Stimulated activated CD8-positive, alpha-beta memory T cell treated with anti-CD3 and anti-CD28 coated beads, Interleukin-4, amount 100 ng/mL, for 24 hours (primary cell): ENCODE results near the gene ADGRF1.
"Not testable (repeated sequence)": the region's sequence is repeated elsewhere in the genome, so short reads cannot be mapped to it uniquely, and the experiment has no call there.

Experiments
- DNase-seq: peaks from one replicate; pipeline ENCODE4 v3.0.0-alpha.2; 2020; ENCODE audit warnings: low read depth

ADGRF1 gene

DNA sequence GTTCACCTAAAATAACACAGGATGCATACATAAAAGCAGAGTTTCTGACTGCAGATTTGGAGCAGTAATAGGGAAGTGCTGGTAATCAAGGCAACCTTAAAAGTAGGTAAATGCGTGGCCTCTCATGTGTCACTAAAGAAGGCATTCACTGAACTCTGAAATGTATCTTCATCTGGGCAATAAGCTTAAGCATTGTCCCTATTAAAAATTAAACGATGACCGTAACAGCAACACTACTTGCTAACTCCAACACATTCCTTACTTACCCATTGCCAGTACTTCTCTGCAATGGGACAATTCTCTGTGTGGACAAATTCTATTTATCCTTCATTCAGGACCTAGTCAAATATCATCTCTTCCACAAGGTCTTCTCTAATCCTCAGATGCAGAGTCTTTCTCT is 19.9 kb downstream of the ADGRF1 start:
- no peak for DNase-seq

DNA sequence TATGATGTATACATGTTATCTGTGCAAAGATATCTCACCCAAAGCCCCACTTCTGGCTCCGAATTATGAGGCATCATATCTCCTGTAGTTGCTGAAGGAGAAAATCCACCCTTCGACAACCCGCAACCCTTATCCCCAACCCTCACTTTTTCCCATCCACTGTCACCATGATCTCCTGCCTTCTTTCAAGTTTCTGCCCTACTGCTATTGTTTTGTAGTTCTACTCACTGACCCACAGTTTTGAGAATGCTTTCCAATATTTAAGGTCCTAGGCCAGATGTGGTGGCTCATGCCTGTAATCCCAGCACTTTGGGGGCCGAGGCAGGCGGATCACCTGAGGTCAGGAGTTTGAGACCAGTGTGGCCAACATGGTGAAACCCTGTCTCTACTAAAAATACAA is 22.2 kb downstream of the ADGRF1 start:
- no peak for DNase-seq

- DNase-seq, result no peak
Measured at GRCh38 chr6:47016909-47017308, 25.2 kb downstream of the ADGRF1 start.

DNA sequence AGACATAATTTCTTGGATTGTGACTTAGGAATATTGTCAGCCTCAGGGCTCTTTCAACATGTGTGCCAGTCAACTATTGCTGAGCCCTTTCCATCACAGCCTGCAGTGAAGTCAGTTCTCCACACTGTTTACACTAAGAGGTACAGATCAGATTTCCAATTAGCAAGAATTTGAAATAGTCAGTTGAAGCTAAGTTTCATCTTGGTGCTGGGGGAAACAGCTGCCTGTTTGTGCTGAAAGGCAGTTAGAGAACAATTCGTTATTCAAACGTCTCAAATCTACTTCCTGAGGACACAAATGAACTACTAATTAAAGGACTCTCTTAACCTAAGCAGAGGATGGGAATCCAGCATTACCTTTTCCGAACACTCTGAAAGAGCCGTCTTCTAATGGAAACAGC is 25.9 kb downstream of the ADGRF1 start:
- DNase-seq, result no peak

GRCh38 chr6:47014401-47014800 is 27.7 kb downstream of the ADGRF1 start:
- DNase-seq, result no peak

DNA sequence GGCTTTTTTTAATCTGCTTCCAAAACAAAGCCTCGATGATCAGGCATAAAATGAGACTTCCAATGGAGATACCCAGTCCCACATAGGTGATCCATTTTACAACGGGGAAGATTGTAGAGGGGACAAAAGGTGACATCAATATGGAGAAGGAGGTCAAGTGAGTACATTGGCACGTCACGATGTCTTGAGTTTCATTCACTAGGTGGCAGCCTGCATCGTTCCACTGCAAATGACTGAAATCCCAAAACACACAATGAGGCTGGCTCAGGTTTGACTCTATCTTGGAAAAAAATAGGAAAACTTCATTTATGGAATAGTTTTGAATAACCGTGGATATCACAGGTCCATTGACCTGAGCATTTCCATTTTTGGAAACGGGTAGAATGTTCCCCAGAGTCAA is 32.5 kb downstream of the ADGRF1 start:
- no peak for DNase-seq

DNA sequence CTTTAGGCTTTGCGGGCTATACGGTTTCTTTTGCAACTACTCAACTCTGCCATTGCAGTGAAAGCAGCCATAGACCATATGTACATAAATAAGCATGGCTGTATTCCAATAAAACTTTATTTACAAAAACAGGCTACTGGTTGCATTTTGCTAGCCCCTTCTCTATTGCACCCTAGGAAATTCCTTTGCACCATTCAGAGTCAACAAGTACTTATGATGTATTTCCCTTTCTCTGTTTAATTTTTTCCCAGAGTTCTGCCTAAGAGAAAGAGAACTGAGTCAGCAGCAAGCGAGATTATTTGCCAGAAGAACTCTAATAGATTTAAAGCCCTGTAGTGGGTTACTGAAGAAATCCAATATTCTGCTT is 33.8 kb downstream of the ADGRF1 start:
- no peak for DNase-seq

DNA sequence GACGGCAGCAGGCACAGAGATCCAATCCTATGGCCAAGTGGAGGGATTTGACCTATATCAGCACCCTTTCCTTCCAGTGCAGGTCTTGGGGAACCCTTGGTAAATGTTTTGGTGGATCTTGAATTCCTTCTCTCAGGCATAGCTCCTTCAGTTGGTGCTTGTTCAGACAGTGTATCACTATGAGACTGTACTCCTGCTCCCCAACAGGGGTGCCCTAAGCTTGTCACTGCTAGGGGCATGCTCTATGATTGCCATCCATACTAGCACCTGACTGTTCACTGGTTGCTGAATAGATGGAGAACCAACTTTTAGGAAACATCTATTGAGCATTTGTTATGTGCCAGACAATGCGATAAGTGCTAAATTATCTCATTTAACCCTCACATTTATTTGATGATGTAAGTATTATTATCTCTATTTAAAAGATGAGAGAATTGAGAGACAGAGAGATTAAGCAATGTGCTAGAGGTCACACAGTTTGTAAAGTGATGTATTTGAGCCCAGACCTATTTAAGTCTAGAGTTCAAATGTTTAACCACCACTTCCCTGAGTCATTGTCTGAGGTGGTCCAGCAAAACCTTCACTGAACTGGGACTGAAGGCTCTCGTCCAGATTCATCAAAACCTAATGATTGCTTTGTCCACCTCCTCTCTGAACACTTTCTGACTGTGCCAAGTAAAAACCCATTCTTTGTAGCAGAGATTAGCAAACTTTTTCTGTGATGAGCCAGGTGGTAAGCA is 34.3 kb downstream of the ADGRF1 start:
- no peak for DNase-seq

- no peak for DNase-seq
Measured at GRCh38 chr6:47005486-47005885, 36.6 kb downstream of the ADGRF1 start.

- DNase-seq, result no peak
Measured at GRCh38 chr6:47004463-47004862, 37.7 kb downstream of the ADGRF1 start.

- DNase-seq, result no peak
Measured at GRCh38 chr6:47000842-47001241, 41.3 kb downstream of the ADGRF1 start.

- DNase-seq, result no peak
Measured at GRCh38 chr6:46998436-46999017, 43.6 kb downstream of the ADGRF1 start.

DNA sequence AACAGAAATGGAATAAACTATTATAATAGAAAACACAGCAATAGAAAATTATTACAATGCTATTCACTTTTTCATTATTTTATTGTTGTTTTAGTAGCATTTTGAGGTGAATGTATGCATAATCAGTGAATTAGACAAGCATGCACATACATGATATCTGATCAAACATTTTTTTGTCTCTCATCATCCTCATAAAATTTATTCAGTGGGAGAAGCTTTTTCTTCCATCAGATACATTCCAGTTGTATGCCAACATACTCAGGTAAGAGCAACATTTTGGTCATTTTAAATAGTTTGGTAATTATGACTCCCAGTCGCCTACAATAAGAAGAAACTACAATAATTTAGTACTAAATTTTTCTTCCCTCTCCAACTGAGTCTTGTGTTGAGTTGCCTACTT is 44.5 kb downstream of the ADGRF1 start:
- DNase-seq, result no peak

GRCh38 chr6:46996860-46997641 is 45.1 kb downstream of the ADGRF1 start:
- no peak for DNase-seq

DNA sequence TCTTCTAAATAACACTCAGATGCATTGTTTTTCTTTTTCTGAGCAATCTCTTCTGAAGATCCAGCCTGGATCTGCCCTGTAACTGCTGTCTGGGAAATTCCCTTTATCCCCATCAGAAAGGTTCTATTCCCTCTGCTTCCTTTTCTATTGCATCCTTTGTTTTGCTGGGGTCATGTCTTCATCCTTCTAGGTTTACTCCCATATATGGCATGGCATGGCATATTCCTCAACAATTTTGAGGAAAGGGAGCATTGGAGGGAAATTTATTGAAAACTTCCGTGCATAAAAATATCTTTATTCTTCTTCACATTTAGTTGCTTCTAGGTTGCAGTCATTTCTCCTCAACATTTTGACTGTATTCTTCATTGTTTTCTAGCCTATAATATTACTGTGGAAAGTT is 47.2 kb downstream of the ADGRF1 start:
- no peak for DNase-seq

DNA sequence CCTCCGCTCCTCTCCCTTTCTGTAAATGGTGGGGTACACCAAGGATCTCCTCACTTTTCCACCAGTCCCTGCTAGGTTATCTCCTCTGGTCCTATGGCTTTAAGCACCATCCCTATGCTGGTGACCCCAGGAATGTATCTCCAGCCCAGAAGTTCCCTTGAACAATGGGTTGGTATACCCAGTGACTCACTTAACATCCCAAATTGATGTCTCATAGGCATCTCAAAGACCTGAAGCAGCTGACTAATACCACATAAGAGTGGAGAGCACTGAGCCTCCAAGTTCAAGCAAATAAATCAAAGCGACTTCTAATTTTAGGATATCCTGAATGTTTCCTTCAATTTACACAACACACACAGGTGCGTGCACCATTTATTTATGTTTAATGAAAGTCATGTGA is 48.3 kb downstream of the ADGRF1 start:
- DNase-seq, result no peak

DNA sequence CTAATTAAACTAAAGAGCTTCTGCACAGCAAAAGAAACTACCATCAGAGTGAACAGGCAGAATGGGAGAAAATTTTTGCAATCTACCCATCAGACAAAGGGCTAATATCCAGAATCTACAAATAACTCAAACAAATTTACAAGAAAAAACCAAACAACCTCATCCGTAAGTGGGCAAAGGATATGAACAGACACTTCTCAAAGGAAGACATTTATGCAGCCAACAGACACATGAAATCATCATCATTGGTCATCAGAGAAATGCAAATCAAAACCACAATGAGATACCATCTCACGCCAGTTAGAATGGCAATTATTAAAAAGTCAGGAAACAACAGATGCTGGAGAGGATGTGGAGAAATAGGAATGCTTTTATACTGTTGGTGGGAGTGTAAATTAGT is 49.7 kb downstream of the ADGRF1 start:
- not testable (repeated sequence) for DNase-seq

- not testable (repeated sequence) for DNase-seq
Measured at GRCh38 chr6:46990818-46991510, 51.2 kb downstream of the ADGRF1 start.

GRCh38 chr6:46990031-46990644 is 52.0 kb downstream of the ADGRF1 start:
- DNase-seq, result no peak

DNA sequence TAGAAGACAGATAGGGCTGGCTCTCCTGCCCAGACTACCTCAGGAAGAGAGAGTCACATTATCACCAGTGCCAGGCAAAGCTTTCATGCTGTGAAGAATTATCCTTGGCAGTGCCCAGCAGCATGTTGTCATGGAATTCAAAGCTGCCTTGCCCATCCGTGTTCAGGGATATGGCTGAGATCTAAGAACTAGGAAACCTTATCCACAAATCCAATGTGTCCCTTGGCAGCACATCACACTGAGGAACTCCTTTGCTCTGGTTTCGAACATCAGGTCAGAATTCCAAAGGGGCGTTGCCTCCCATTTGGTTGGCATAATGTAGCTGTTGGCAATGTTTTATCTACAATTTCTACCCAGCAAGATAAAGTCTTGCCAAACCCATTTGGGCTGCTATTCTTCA is 52.7 kb downstream of the ADGRF1 start:
- DNase-seq, result no peak

- DNase-seq, result no peak
Measured at GRCh38 chr6:46985943-46986342, 56.2 kb downstream of the ADGRF1 start.

DNA sequence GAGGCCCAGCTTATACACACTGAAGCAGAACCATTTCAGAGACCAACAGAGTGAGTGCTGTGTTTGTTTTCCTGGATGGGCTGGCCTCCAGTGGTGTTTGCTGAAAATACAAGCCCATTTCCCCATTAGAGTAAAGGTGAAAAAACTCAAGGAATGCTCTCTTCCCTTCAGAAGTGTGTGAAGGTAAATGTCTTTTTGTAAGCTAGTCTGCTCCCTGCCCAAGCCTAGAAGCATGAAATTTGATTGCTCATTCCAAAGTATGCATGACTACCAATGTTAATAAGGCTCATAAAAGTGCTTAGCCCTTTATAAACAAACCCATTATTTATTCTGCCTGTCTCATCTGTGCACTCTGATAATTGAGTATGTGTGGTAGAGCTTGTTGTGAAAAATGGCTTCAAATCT is 59.1 kb downstream of the ADGRF1 start:
- DNase-seq, result no peak
